NCI-H128 (cell line): ENCODE results near the gene RAN.
"Not testable (repeated sequence)": the region's sequence is repeated elsewhere in the genome, so short reads cannot be mapped to it uniquely, and the experiment has no call there.

Experiments
- DNase-seq: peaks from one replicate; lab custom pipeline; 2025; ENCODE audit not compliant: unreplicated experiment; lab: John Stamatoyannopoulos, UW

The RAN gene

GRCh38 chr12:130878193-130879185, 6.6 kb downstream of the RAN start:
- DNase-seq = no peak

- no peak for DNase-seq
Measured at GRCh38 chr12:130879212-130879686, 7.4 kb downstream of the RAN start.

- DNase-seq = no peak
Measured at GRCh38 chr12:130879781-130880389, 8.0 kb downstream of the RAN start.

GRCh38 chr12:130880411-130880885, 8.6 kb downstream of the RAN start:
- no peak for DNase-seq

- no peak for DNase-seq
Measured at GRCh38 chr12:130881046-130881445, 9.2 kb downstream of the RAN start.

- DNase-seq = no peak
Measured at GRCh38 chr12:130881548-130881947, 9.7 kb downstream of the RAN start.

GRCh38 chr12:130887190-130887589, 15.3 kb downstream of the RAN start:
- DNase-seq = not testable (repeated sequence)

- DNase-seq = no peak
Measured at GRCh38 chr12:130904064-130904463, 32.2 kb downstream of the RAN start.

GRCh38 chr12:130904936-130905455, 33.1 kb downstream of the RAN start:
- not testable (repeated sequence) for DNase-seq

- DNase-seq = no peak
Measured at GRCh38 chr12:130909111-130909510, 37.2 kb downstream of the RAN start.

- no peak for DNase-seq
Measured at GRCh38 chr12:130911193-130911592, 39.3 kb downstream of the RAN start.

- DNase-seq = no peak
Measured at GRCh38 chr12:130911933-130912332, 40.1 kb downstream of the RAN start.

- peak; percentile 57 for DNase-seq
Measured at GRCh38 chr12:130916241-130916911, 44.5 kb downstream of the RAN start.

GRCh38 chr12:130917607-130918006, 45.7 kb downstream of the RAN start:
- no peak for DNase-seq

GRCh38 chr12:130919086-130919485, 47.2 kb downstream of the RAN start:
- no peak for DNase-seq

GRCh38 chr12:130920119-130920703, 48.3 kb downstream of the RAN start:
- DNase-seq = no peak

GRCh38 chr12:130920723-130921381, 49.0 kb downstream of the RAN start:
- no peak for DNase-seq

GRCh38 chr12:130922511-130922953, 50.7 kb downstream of the RAN start:
- no peak for DNase-seq

GRCh38 chr12:130924966-130925665, 53.2 kb downstream of the RAN start:
- no peak for DNase-seq

GRCh38 chr12:130925666-130926015, 53.8 kb downstream of the RAN start:
- DNase-seq = no peak
